Panc1 (cell line): ENCODE data around the gene LEPROT. TPM values are rescaled to one million over a fixed set of nuclear protein-coding genes. Genes with fewer than 3 reads are reported as not detected.

ENCODE experiments used
- ATAC-seq: fragments of 200-7000 bp; cut with Tn5 transposase; 2 replicates; pipeline ENCODE4 v1.9.1; 2020; ENCODE audit warnings: mild to moderate bottlenecking, moderate library complexity
- BruUV-seq: library from RNA; stranded (reverse); fragments of 400-500 nt; replicated peaks from 2 replicates; lab custom pipeline; 2021; lab: Mats Ljungman, UMichigan
- CTCF ChIA-PET: fragments of 300-600 bp; sonication (Branson Sonifier 250); formaldehyde crosslinking; loops from one replicate; lab custom pipeline; 2022; ENCODE audit warnings: antibody characterized with exemption; lab: Charles Lee
- POLR2A ChIA-PET: fragments of 300-600 bp; sonication (Branson Sonifier 250); formaldehyde crosslinking; loops from one replicate; lab custom pipeline; 2022; ENCODE audit warnings: antibody characterized with exemption; lab: Charles Lee
- DNase-seq: peaks from one replicate; pipeline ENCODE4 v3.0.0-alpha.2; 2010; ENCODE audit warnings: low read depth, low spot score
- H3K27ac ChIP-seq: 2 replicates; pipeline ENCODE4 v1.5.1; 2011; ENCODE audit warnings: mild to moderate bottlenecking, low read length, inconsistent platforms
- H3K27me3 ChIP-seq: fragments of 200-500 bp; sonication (Bioruptor generic); 2 replicates; pipeline ENCODE4 v1.6.0; 2014; ENCODE audit warnings: low read length, inconsistent platforms; ENCODE audit not compliant: control insufficient read depth, insufficient read depth
- H3K36me3 ChIP-seq: fragments of 200-500 bp; sonication (Bioruptor generic); 2 replicates; pipeline ENCODE4 v1.5.1; 2014; ENCODE audit warnings: inconsistent platforms, mild to moderate bottlenecking, low read length, moderate library complexity; ENCODE audit not compliant: control insufficient read depth, insufficient read depth
- H3K4me1 ChIP-seq: 2 replicates; pipeline ENCODE4 v1.5.1; 2011; ENCODE audit warnings: inconsistent platforms, mild to moderate bottlenecking, low read length, moderate library complexity; ENCODE audit not compliant: control insufficient read depth, insufficient read depth
- H3K4me3 ChIP-seq, 2 experiments: 2 replicates each; pipeline ENCODE4 v1.5.1; 2011 to 2012; ENCODE audit warnings: low read depth in 2 of 2, low read length in 2 of 2, mild to moderate bottlenecking in 2 of 2, inconsistent platforms in 1 of 2, moderate library complexity in 1 of 2
- H3K9me3 ChIP-seq: fragments of 200-500 bp; sonication (Bioruptor generic); 2 replicates; pipeline ENCODE4 v1.5.1; 2014; ENCODE audit warnings: low read depth, mild to moderate bottlenecking, inconsistent platforms, low read length, moderate library complexity; ENCODE audit not compliant: control insufficient read depth, insufficient read depth
- POLR2AphosphoS5 ChIP-seq: IDR thresholded peaks from 2 replicates; pipeline ENCODE4 v1.6.1; 2012; ENCODE audit warnings: mild to moderate bottlenecking, low read depth, low read length, moderate library complexity
- SIN3A ChIP-seq: IDR thresholded peaks from 2 replicates; pipeline ENCODE4 v1.6.1; 2012; ENCODE audit warnings: low read depth, mild to moderate bottlenecking, low read length, moderate library complexity, borderline replicate concordance; ENCODE audit not compliant: insufficient read depth
- TCF7L2 ChIP-seq: IDR thresholded peaks from 2 replicates; pipeline ENCODE4 v1.6.1; 2011; ENCODE audit warnings: mild to moderate bottlenecking, low read depth, low read length, inconsistent platforms
- in situ Hi-C: cut with HindIII; loops from 2 replicates; pipeline ENCODE4 v1.10.0; 2016; ENCODE audit warnings: low sequenced_read_pairs, low pct_unique_long_range_greater_than_20kb
- intact Hi-C: fragments of 100-400 bp; cut with micrococcal nuclease; formaldehyde crosslinking; loops from one replicate; pipeline ENCODE4 v1.10.0; 2022; ENCODE audit not compliant: unreplicated experiment
- total RNA-seq: library from RNA; stranded (reverse); gene quantifications from one replicate; pipeline ENCODE4 v1.2.1, GENCODE V29; 2021; ENCODE audit not compliant: unreplicated experiment
- TF ChIP-seq, protein P1 (sequence below): fragments of 450-650 bp; IDR thresholded peaks from 2 replicates; pipeline ENCODE4 v1.5.1; 2017; ENCODE audit warnings: mild to moderate bottlenecking
- TF ChIP-seq, protein P2 (sequence below), 2 experiments: IDR thresholded peaks; 2 replicates each; pipeline ENCODE4 v1.6.1; 2011 to 2012; ENCODE audit warnings: low read depth in 2 of 2, control low read depth in 1 of 2, low read length in 1 of 2, mild to moderate bottlenecking in 1 of 2, moderate library complexity in 1 of 2; ENCODE audit not compliant: insufficient read depth in 1 of 2

LEPROT gene
- total RNA-seq, 1 experiment from 2014 or later, result 53.6 TPM

DNA sequence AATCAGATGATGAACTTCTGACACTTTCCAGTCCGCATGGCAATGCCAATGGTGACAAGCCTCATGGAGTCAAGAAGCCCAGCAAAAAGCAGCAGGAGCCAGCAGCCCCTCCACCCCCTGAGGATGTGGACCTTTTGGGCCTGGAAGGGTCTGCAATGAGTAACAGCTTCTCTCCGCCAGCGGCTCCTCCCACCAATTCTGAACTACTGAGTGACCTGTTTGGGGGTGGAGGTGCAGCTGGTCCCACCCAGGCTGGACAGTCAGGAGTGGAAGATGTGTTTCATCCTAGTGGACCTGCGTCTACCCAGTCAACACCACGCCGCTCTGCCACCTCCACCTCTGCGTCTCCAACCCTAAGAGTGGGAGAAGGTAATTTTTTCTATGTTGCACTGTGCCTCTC, 28.0 kb upstream of the LEPROT start:
- POLR2A ChIA-PET, result no interaction called here
- Histone ChIP-seq H3K36me3 (no peaks in the 10 kb centered on the region), H3K27me3 (no peaks in the 10 kb centered on the region), H3K4me3 (no peak overlapping the region), H3K4me1 (no peaks in the 10 kb centered on the region), H3K27ac (no peak overlapping the region), H3K9me3 (no peaks in the 10 kb centered on the region)
- intact Hi-C loops (no loop called here), in situ Hi-C loops (no loop called here)
- CTCF ChIA-PET, result no interaction called here
- TF ChIP-seq SIN3A (no peak), POLR2AphosphoS5 (no peak), TCF7L2 (no peak)
- TF ChIP-seq, protein P1, sequence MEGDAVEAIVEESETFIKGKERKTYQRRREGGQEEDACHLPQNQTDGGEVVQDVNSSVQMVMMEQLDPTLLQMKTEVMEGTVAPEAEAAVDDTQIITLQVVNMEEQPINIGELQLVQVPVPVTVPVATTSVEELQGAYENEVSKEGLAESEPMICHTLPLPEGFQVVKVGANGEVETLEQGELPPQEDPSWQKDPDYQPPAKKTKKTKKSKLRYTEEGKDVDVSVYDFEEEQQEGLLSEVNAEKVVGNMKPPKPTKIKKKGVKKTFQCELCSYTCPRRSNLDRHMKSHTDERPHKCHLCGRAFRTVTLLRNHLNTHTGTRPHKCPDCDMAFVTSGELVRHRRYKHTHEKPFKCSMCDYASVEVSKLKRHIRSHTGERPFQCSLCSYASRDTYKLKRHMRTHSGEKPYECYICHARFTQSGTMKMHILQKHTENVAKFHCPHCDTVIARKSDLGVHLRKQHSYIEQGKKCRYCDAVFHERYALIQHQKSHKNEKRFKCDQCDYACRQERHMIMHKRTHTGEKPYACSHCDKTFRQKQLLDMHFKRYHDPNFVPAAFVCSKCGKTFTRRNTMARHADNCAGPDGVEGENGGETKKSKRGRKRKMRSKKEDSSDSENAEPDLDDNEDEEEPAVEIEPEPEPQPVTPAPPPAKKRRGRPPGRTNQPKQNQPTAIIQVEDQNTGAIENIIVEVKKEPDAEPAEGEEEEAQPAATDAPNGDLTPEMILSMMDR, result no peak
- TF ChIP-seq, protein P2, sequence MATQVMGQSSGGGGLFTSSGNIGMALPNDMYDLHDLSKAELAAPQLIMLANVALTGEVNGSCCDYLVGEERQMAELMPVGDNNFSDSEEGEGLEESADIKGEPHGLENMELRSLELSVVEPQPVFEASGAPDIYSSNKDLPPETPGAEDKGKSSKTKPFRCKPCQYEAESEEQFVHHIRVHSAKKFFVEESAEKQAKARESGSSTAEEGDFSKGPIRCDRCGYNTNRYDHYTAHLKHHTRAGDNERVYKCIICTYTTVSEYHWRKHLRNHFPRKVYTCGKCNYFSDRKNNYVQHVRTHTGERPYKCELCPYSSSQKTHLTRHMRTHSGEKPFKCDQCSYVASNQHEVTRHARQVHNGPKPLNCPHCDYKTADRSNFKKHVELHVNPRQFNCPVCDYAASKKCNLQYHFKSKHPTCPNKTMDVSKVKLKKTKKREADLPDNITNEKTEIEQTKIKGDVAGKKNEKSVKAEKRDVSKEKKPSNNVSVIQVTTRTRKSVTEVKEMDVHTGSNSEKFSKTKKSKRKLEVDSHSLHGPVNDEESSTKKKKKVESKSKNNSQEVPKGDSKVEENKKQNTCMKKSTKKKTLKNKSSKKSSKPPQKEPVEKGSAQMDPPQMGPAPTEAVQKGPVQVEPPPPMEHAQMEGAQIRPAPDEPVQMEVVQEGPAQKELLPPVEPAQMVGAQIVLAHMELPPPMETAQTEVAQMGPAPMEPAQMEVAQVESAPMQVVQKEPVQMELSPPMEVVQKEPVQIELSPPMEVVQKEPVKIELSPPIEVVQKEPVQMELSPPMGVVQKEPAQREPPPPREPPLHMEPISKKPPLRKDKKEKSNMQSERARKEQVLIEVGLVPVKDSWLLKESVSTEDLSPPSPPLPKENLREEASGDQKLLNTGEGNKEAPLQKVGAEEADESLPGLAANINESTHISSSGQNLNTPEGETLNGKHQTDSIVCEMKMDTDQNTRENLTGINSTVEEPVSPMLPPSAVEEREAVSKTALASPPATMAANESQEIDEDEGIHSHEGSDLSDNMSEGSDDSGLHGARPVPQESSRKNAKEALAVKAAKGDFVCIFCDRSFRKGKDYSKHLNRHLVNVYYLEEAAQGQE (IDR thresholded peaks at IDR 0.05; ENCODE audit: insufficient read depth in 1 of 2, low read depth in 2 of 2, low read length in 1 of 2), result no peak
- no peak for DNase-seq
- no TSS peak for BruUV-seq
- no peak for ATAC-seq

DNA sequence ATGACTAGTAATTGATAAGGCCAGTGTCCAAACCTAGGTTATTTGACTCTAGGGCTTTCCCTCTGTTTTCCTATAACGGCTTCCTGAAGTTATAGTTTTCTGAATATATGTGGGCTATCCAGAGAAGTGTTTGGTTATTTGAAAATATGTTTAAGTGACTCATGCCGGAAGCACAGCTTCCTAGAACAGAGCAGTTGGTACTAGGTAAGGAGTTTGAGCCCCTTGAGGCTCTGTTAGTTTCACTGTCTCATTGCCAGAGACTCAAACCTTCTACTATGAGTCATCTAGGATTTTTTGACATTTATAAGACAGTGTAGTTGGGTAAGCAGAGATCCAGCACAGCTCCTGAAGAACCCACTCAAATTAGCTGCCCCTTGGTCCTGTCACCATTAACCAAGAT, 27.1 kb upstream of the LEPROT start:
- BruUV-seq, result no TSS peak
- H3K4me1 ChIP-seq, result no peaks in the 10 kb centered on the region
- ATAC-seq (no peak), DNase-seq (no peak)
- no peaks in the 10 kb centered on the region for H3K9me3 ChIP-seq
- ChIA-PET POLR2A (no interaction called here), CTCF (no interaction called here)
- TF ChIP-seq TCF7L2 (no peak), POLR2AphosphoS5 (no peak), SIN3A (no peak)
- TF ChIP-seq, protein P2 (IDR thresholded peaks at IDR 0.05; ENCODE audit: insufficient read depth in 1 of 2, low read depth in 2 of 2, low read length in 1 of 2), result no peak
- TF ChIP-seq, protein P1, result no peak
- in situ Hi-C loops (no loop called here), intact Hi-C loops (no loop called here)
- H3K27ac ChIP-seq, result no peak overlapping the region
- no peaks in the 10 kb centered on the region for H3K36me3 ChIP-seq
- H3K27me3 ChIP-seq, result no peaks in the 10 kb centered on the region
- no peak overlapping the region for H3K4me3 ChIP-seq
